Osteoblast (primary cell): ENCODE results near the gene ZNF547. TPM values are rescaled to one million over a fixed set of nuclear protein-coding genes. Genes with fewer than 3 reads are reported as not detected.

Experiments used
- DNase-seq: peaks from one replicate; pipeline ENCODE4 v3.0.0; 2011; ENCODE audit warnings: low spot score, mixed read lengths; ENCODE audit not compliant: insufficient read length; ENCODE audit errors: missing footprints
- H2AFZ ChIP-seq: 2 replicates; pipeline ENCODE4 v1.6.0; 2011; ENCODE audit warnings: mild to moderate bottlenecking, low read length
- H3K27ac ChIP-seq: 2 replicates; pipeline ENCODE4 v1.5.1; 2011; ENCODE audit warnings: mild to moderate bottlenecking, low read depth, low read length, moderate library complexity
- H3K27me3 ChIP-seq: 2 replicates; pipeline ENCODE4 v1.6.0; 2012; ENCODE audit warnings: mild to moderate bottlenecking, control low read depth, inconsistent platforms, low read length, moderate library complexity; ENCODE audit not compliant: insufficient read depth
- H3K36me3 ChIP-seq: 2 replicates; pipeline ENCODE4 v1.5.1; 2011; ENCODE audit warnings: mild to moderate bottlenecking, low read length, control low read depth, moderate library complexity; ENCODE audit not compliant: insufficient read depth
- H3K4me1 ChIP-seq: 2 replicates; pipeline ENCODE4 v1.5.1; 2011; ENCODE audit warnings: mild to moderate bottlenecking, low read length, control low read depth, moderate library complexity; ENCODE audit not compliant: insufficient read depth
- H3K4me2 ChIP-seq: 2 replicates; pipeline ENCODE4 v1.6.0; 2011; ENCODE audit warnings: mild to moderate bottlenecking, low read length; ENCODE audit not compliant: insufficient read depth
- H3K4me3 ChIP-seq: fragments of 200-600 bp; sonication (generic); 3 replicates; pipeline ENCODE4 v1.5.1; 2012; ENCODE audit warnings: mild to moderate bottlenecking, low read length, inconsistent platforms; ENCODE audit not compliant: insufficient read depth
- H3K79me2 ChIP-seq: 2 replicates; pipeline ENCODE4 v1.6.0; 2012; ENCODE audit warnings: mild to moderate bottlenecking, low read length, control low read depth, inconsistent platforms; ENCODE audit not compliant: insufficient read depth
- H3K9me3 ChIP-seq: 2 replicates; pipeline ENCODE4 v1.5.1; 2011; ENCODE audit warnings: low read depth, low read length, control low read depth
- H4K20me1 ChIP-seq: 2 replicates; pipeline ENCODE4 v1.6.0; 2012; ENCODE audit warnings: mild to moderate bottlenecking, low read length, control low read depth; ENCODE audit not compliant: insufficient read depth
- total RNA-seq: library from RNA; depleted of rRNA; stranded (reverse); fragments of >200 nt; gene quantifications from 2 replicates; pipeline ENCODE4 v1.2.3, GENCODE V29; 2012
- TF ChIP-seq, protein P1 (sequence below): IDR thresholded peaks from 2 replicates; pipeline ENCODE4 v1.5.1; 2011; ENCODE audit warnings: mild to moderate bottlenecking, low read depth, low read length, moderate library complexity; ENCODE audit errors: extremely low read depth

The ZNF547 gene
- total RNA-seq, 1 donor = 5.1 TPM

DNA sequence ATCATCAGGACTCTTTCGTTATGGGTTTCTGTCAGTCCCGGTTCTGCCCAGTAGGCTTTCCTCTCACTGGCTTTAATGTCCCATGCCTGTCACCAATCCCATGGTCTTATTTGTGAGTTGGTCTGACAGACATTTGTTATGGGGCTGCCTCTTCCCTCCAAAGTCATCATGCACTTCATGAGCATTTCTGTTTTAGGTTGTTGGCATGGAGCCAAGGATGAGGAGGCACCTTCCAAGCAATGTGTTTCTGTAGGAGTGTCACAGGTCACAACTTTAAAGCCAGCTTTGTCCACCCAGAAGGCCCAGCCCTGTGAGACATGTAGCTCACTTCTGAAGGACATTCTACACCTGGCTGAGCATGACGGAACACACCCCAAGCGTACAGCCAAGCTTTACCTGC lies 56.1 kb downstream of the ZNF547 start:
- Histone ChIP-seq H3K27me3 (no peaks in the 10 kb centered on the region), H3K4me1 (no peaks in the 10 kb centered on the region), H2AFZ (no peak overlapping the region), H3K4me2 (no peak overlapping the region), H3K36me3 (peaks cover 37% of the 10 kb centered on the region), H3K79me2 (peaks cover 28% of the 10 kb centered on the region), H3K27ac (no peak overlapping the region), H3K4me3 (no peak overlapping the region), H3K9me3 (peaks cover 26% of the 10 kb centered on the region), H4K20me1 (no peaks in the 10 kb centered on the region)
- DNase-seq = no peak
- TF ChIP-seq, protein P1, sequence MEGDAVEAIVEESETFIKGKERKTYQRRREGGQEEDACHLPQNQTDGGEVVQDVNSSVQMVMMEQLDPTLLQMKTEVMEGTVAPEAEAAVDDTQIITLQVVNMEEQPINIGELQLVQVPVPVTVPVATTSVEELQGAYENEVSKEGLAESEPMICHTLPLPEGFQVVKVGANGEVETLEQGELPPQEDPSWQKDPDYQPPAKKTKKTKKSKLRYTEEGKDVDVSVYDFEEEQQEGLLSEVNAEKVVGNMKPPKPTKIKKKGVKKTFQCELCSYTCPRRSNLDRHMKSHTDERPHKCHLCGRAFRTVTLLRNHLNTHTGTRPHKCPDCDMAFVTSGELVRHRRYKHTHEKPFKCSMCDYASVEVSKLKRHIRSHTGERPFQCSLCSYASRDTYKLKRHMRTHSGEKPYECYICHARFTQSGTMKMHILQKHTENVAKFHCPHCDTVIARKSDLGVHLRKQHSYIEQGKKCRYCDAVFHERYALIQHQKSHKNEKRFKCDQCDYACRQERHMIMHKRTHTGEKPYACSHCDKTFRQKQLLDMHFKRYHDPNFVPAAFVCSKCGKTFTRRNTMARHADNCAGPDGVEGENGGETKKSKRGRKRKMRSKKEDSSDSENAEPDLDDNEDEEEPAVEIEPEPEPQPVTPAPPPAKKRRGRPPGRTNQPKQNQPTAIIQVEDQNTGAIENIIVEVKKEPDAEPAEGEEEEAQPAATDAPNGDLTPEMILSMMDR = no peak

DNA sequence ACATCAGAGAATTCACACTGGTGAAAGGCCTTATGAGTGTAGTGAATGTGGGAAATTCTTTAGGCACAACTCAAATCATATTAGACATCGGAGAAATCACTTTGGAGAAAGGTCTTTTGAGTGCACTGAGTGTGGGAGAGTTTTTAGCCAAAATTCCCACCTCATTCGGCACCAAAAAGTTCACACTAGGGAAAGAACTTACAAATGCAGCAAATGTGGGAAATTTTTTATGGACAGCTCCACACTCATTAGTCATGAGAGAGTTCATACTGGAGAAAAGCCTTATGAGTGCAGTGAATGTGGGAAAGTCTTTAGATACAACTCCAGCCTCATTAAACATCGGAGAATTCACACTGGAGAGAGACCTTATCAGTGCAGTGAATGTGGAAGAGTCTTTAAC lies 57.7 kb downstream of the ZNF547 start:
- H3K36me3 ChIP-seq = peaks cover 30% of the 10 kb centered on the region
- DNase-seq = no peak
- no peak overlapping the region for H2AFZ ChIP-seq
- H3K4me1 ChIP-seq = no peaks in the 10 kb centered on the region
- H3K4me2 ChIP-seq = no peak overlapping the region
- H3K79me2 ChIP-seq = peaks cover 16% of the 10 kb centered on the region
- TF ChIP-seq, protein P1 = no peak
- H3K9me3 ChIP-seq = peaks cover 26% of the 10 kb centered on the region
- no peak overlapping the region for H3K4me3 ChIP-seq
- H4K20me1 ChIP-seq = no peaks in the 10 kb centered on the region
- H3K27me3 ChIP-seq = no peaks in the 10 kb centered on the region
- no peak overlapping the region for H3K27ac ChIP-seq

Other genes with a start within 250 kb of the ZNF547 start
- not detected in 2 replicates for gene USP29, start 243.6 kb upstream of the ZNF547 start, total RNA-seq
- gene ZIM3, start 218.3 kb upstream of the ZNF547 start, total RNA-seq = not detected in 2 replicates
- not detected in 2 replicates for gene DUXA, start 196.1 kb upstream of the ZNF547 start, total RNA-seq
- gene ZNF264, start 172.1 kb upstream of the ZNF547 start, total RNA-seq = 26.5 and 32.9 TPM in 2 replicates
- gene AURKC, start 132.5 kb upstream of the ZNF547 start, total RNA-seq = 0.29 and 1.4 TPM in 2 replicates
- gene ZNF805, start 122.9 kb upstream of the ZNF547 start, total RNA-seq = 32.1 and 34.0 TPM in 2 replicates
- 101 and 115 TPM in 2 replicates for gene ZNF460, start 83.1 kb upstream of the ZNF547 start, total RNA-seq
- 10.6 and 11.9 TPM in 2 replicates for gene ZNF543, start 43.1 kb upstream of the ZNF547 start, total RNA-seq
- gene ZNF304, start 12.3 kb upstream of the ZNF547 start, total RNA-seq = 10.6 and 11.6 TPM in 2 replicates
- gene TRAPPC2B, start within 50 bp of the ZNF547 start, total RNA-seq = 12.3 and 13.0 TPM in 2 replicates
- gene ZNF548, start 26.3 kb downstream of the ZNF547 start, total RNA-seq = 23.6 and 27.9 TPM in 2 replicates
- gene ZNF17, start 47.6 kb downstream of the ZNF547 start, total RNA-seq = 12.7 and 15.6 TPM in 2 replicates
- gene ZNF749, start 71.8 kb downstream of the ZNF547 start, total RNA-seq = 5.6 and 8.7 TPM in 2 replicates
- gene VN1R1, start 93.6 kb downstream of the ZNF547 start, total RNA-seq = 0.29 and 0.72 TPM in 2 replicates
- gene ZNF772, start 114.0 kb downstream of the ZNF547 start, total RNA-seq = 19.2 and 22.1 TPM in 2 replicates
- gene ZNF419, start 124.2 kb downstream of the ZNF547 start, total RNA-seq = 18.3 and 19.9 TPM in 2 replicates
- gene ZNF773, start 136.4 kb downstream of the ZNF547 start, total RNA-seq = 23.6 and 30.0 TPM in 2 replicates
- 5.8 and 6.5 TPM in 2 replicates for gene ZNF549, start 163.8 kb downstream of the ZNF547 start, total RNA-seq
- 6.5 and 7.2 TPM in 2 replicates for gene ZNF550, start 196.3 kb downstream of the ZNF547 start, total RNA-seq
- 4.3 and 6.2 TPM in 2 replicates for gene ZNF416, start 215.4 kb downstream of the ZNF547 start, total RNA-seq
- 11.2 and 11.6 TPM in 2 replicates for gene ZIK1, start 220.6 kb downstream of the ZNF547 start, total RNA-seq
- gene ZNF530, start 236.3 kb downstream of the ZNF547 start, total RNA-seq = 4.1 and 4.7 TPM in 2 replicates